Transverse colon (tissue), 4 donors: ENCODE measurements around the gene EWSR1. TPM values are rescaled to one million over a fixed set of nuclear protein-coding genes. Genes with fewer than 3 reads are reported as not detected.
A peak's percentile ranks its signal among the peaks of the same experiment; 100 is the strongest.
"Not testable (repeated sequence)": the region's sequence is repeated elsewhere in the genome, so short reads cannot be mapped to it uniquely, and the experiment has no call there.

ENCODE experiments used
- DNase-seq: peaks from one replicate; pipeline ENCODE4 v3.0.0-alpha.2; 2019
- H3K27ac ChIP-seq, 4 donors: fragments of 200-600 bp; sonication (generic); 2 replicates each; pipeline ENCODE4 v1.5.1; 2016 to 2018; ENCODE audit warnings: inconsistent platforms in 4 of 4
- H3K27me3 ChIP-seq: fragments of 200-600 bp; sonication (generic); 2 replicates; pipeline ENCODE4 v1.5.1; 2017; ENCODE audit warnings: inconsistent platforms
- H3K36me3 ChIP-seq, 4 donors: fragments of 200-600 bp; sonication (generic); 2 replicates each; pipeline ENCODE4 v1.5.1; 2017 to 2019; ENCODE audit warnings: inconsistent platforms in 4 of 4
- H3K4me1 ChIP-seq, 4 donors: fragments of 200-600 bp; sonication (generic); 2 replicates each; pipeline ENCODE4 v1.5.1; 2017 to 2020; ENCODE audit warnings: inconsistent platforms in 4 of 4
- H3K4me3 ChIP-seq, 4 donors: fragments of 200-600 bp; sonication (generic); 1 replicate in 1 of 4; 2 replicates in 3 of 4; pipeline versions ENCODE4 v1.5.1 to v1.6.1; 2017 to 2019; ENCODE audit warnings: inconsistent platforms in 4 of 4
- H3K9me3 ChIP-seq, 2 donors: fragments of 200-600 bp; sonication (generic); 2 replicates each; pipeline ENCODE4 v1.5.1; 2017 to 2019; ENCODE audit warnings: inconsistent platforms in 2 of 2
- EP300 ChIP-seq: sonication (generic); formaldehyde crosslinking; IDR thresholded peaks from one replicate; pipeline ENCODE4 v1.6.1; 2017; ENCODE audit warnings: antibody characterized with exemption, low read depth
- POLR2A ChIP-seq: fragments of 450-650 bp; IDR thresholded peaks from one replicate; pipeline ENCODE4 v1.6.1; 2016; ENCODE audit warnings: antibody characterized with exemption, mild to moderate bottlenecking, moderate library complexity
- POLR2AphosphoS5 ChIP-seq, 3 donors: sonication (generic); formaldehyde crosslinking; IDR thresholded peaks; one replicate each; pipeline ENCODE4 v1.6.1; 2016; ENCODE audit warnings: antibody characterized with exemption in 3 of 3
- WGBS, 2 donors: methylation state at CpG; one replicate each; pipeline ENCODE4 v1.1.5; 2018; ENCODE audit warnings: low coverage in 1 of 2; 5-methylcytosine and 5-hydroxymethylcytosine counted together
- in situ Hi-C, 4 donors: fragments of 200-750 bp; cut with MboI; loops; one replicate each; pipeline versions ENCODE4 v1.15.0 to v1.15.1; 2017; ENCODE audit warnings: low sequenced_read_pairs in 3 of 4, low pct_ligation_motif_present in 1 of 4, low pct_unique_long_range_greater_than_20kb in 1 of 4
- intact Hi-C: fragments of 100-400 bp; cut with DNase I; formaldehyde crosslinking; loops from one replicate; pipeline ENCODE4 v1.15.1; 2023; ENCODE audit warnings: low total_unique reads
- total RNA-seq, 4 donors: library from RNA; depleted of rRNA; stranded (reverse); fragments of >200 nt; gene quantifications; one replicate each; pipeline ENCODE4 v1.1.0, GENCODE V29; 2016
- TF ChIP-seq, protein P1 (sequence below), 5 experiments: fragments of 200-600 bp in 3 of 5; fragments of 450-650 bp in 2 of 5; sonication (generic) in 3 of 5; IDR thresholded peaks; 1 replicate in 2 of 5; 2 replicates in 3 of 5; pipeline ENCODE4 v1.5.1; 2016 to 2017; ENCODE audit warnings: antibody characterized with exemption in 5 of 5, inconsistent platforms in 3 of 5, mild to moderate bottlenecking in 2 of 5, moderate library complexity in 1 of 5

Gene EWSR1
- total RNA-seq, 4 donors from 2014 or later, result 196 to 318 (median 205) TPM

DNA sequence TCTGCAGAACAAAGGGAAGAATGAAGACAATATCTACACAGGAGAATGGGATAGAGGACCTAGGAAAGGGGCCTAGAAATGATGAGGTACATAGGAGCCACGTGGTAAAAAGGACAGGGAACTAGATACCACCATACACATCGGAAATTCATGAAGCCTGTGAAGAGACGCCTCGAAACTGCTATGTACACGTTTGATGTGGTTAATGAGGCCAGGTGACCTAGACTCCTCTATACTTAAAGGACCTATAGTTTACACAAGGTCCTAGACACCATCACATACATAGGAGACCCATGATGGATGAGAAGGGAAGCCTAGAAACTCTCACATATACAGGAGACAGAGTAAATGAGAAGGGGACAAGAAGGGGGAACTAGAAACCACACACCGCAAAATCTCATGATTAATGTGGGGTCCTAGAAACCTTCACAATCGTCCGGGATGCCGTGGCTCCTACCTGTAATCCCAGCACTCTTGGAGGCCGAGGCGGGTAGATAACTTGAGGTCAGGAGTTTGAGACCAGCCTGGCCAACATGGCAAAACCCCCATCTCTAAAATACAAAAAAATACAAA, 24.1 kb upstream of the EWSR1 start:
- Histone ChIP-seq H3K27ac (no peak overlapping the region), H3K36me3 (no peaks in the 10 kb centered on the region), H3K9me3 (peaks cover 0 to 4% of the 10 kb centered on the region in 2 donors), H3K4me3 (no peak overlapping the region), H3K27me3 (no peaks in the 10 kb centered on the region), H3K4me1 (no peaks in the 10 kb centered on the region)
- in situ Hi-C loops (loop anchor here in 2 of 4 donors (25.0 kb wide), 2 partner anchors 382 to 657 kb away; no protein-coding TSS in a partner anchor), intact Hi-C loops (no loop called here)
- TF ChIP-seq POLR2A, result no peak
- no peak for TF ChIP-seq POLR2AphosphoS5 (IDR thresholded peaks at IDR 0.05)
- TF ChIP-seq, protein P1, sequence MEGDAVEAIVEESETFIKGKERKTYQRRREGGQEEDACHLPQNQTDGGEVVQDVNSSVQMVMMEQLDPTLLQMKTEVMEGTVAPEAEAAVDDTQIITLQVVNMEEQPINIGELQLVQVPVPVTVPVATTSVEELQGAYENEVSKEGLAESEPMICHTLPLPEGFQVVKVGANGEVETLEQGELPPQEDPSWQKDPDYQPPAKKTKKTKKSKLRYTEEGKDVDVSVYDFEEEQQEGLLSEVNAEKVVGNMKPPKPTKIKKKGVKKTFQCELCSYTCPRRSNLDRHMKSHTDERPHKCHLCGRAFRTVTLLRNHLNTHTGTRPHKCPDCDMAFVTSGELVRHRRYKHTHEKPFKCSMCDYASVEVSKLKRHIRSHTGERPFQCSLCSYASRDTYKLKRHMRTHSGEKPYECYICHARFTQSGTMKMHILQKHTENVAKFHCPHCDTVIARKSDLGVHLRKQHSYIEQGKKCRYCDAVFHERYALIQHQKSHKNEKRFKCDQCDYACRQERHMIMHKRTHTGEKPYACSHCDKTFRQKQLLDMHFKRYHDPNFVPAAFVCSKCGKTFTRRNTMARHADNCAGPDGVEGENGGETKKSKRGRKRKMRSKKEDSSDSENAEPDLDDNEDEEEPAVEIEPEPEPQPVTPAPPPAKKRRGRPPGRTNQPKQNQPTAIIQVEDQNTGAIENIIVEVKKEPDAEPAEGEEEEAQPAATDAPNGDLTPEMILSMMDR (IDR thresholded peaks at IDR 0.05), result no peak
- TF ChIP-seq EP300, result no peak
- DNase-seq, result no peak
- WGBS, 2 donors, result 73 to 83% methylated on average over 7 to 11 of the region's 11 CpGs

DNA sequence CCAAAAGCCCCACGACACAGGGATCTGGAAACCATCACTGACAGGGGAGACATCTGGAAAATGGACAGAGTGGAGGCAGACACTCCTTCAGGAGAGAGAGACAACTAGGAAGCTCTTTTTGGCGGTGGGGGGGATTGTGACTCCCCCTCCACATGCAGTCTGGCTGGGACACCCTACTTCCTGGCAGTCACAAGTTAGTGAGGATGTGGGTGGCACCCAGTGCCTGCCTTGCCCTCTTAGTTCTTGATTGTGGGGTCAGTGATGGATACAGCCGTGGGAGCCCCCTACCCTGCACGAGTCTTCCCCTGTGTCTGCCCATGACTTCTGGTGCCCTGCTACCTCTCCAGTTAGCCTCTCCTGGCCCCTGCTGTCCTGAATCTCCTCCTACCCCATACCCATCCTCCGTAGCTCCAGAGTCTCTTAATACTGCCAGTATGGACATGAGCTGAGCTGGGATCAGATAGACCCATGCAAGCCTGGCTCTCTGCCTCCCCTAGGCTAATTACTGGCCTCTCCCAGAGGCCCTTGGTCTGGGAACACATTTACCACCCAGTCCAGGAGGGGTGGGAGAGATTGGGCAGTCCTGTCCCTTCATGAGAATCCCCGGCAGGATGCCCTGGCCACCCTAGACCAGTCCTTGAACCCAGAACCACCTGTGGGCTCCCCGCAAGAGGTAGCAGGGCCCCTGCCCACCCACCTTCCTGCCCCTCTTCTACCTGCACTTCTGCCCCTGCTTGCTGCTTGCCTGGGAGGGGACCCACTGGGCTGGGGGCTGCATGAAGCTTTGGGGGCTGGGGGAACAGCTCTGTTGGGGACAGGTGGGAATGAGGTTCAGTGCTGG, 23.1 kb upstream of the EWSR1 start:
- H3K36me3 ChIP-seq, result no peaks in the 10 kb centered on the region

DNA sequence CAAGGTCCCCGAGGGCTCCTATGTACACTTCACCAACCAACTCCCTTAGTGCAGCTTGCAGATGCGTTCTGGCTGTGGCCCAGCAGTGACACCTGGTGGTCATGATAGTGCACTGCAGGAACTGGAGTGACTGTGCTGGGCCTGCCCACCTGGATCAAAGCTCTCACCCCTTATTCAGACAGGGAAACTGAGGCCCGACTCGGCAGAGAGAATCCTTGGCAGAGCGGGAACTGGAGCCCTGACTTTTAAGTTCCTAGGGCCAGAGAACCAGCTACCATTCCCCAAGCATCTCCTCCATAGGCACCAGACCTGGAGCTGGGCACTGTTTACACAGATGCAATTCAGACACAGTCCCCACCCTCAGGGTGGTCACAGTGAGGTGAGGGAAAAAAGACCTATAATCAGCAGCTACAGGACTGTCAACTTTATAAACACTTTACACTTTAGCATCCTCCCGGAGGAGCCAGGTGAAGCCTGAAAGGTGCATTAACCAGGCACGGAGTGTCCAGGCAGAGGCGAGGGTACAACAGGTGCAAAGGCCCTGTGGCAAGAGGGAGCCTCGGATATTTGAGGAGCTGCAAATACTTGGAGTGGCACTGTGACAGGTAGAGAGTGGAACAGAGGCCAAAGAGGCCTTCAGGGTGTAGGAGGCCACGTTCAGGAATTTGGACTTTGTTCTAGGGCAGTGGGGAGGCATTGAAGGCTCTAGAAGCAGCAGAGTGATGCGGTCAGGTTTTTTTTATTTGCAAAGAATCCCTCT, 22.3 kb upstream of the EWSR1 start:
- H3K27me3 ChIP-seq, result no peaks in the 10 kb centered on the region
- H3K4me1 ChIP-seq, result no peaks in the 10 kb centered on the region
- no peak overlapping the region for H3K4me3 ChIP-seq
- no peak overlapping the region for H3K27ac ChIP-seq
- H3K9me3 ChIP-seq, result peaks cover 0 to 4% of the 10 kb centered on the region in 2 donors
- intact Hi-C loops, result no loop called here
- no peak for TF ChIP-seq EP300
- TF ChIP-seq, protein P1 (IDR thresholded peaks at IDR 0.05), result peak; percentile 87 to 99 (median 97)
- DNase-seq, result peak; percentile 75
- WGBS, 2 donors, result 56% methylated on average over 8 of the region's 11 CpGs; no CpG with 5 or more reads in 1 of the 2 donors
- in situ Hi-C loops, result loop anchor here in 2 of 4 donors (25.0 kb wide), 2 partner anchors 384 to 659 kb away; no protein-coding TSS in a partner anchor
- no peaks in the 10 kb centered on the region for H3K36me3 ChIP-seq

More for the DNA sequence above, 23.1 kb upstream of the EWSR1 start:
- no peak for DNase-seq
- WGBS, 2 donors, result 60 to 72% methylated on average over 1 to 7 of the region's 7 CpGs
- intact Hi-C loops, result no loop called here
- TF ChIP-seq, protein P1 (IDR thresholded peaks at IDR 0.05), result no peak
- TF ChIP-seq POLR2AphosphoS5 (IDR thresholded peaks at IDR 0.05), result no peak
- TF ChIP-seq EP300, result no peak
- TF ChIP-seq POLR2A, result no peak
- H3K27ac ChIP-seq, result no peak overlapping the region
- H3K9me3 ChIP-seq, result peaks cover 0 to 4% of the 10 kb centered on the region in 2 donors
- no peak overlapping the region for H3K4me3 ChIP-seq
- in situ Hi-C loops, result loop anchor here in 2 of 4 donors (25.0 kb wide), 2 partner anchors 383 to 658 kb away; no protein-coding TSS in a partner anchor
- H3K4me1 ChIP-seq, result no peaks in the 10 kb centered on the region
- H3K27me3 ChIP-seq, result no peaks in the 10 kb centered on the region

DNA sequence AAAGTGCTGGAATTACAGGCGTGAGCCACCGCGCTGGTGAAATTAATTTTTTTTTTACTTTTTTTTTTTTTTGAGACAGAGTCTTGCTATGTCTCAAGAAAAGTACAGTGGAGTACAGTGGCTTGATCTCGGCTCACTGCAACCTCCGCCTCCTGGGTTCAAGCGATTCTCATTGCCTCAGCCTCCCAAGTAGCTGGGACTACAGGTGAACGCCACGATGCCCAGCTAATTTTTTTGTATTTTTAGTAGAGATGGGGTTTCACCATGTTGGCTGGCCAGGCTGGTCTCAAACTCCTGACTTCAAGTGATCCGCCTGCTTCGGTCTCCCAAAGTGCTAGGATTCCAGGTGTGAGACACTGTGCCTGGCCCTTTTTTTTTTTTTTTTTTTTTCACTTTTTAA, 20.2 kb upstream of the EWSR1 start:
- H3K4me3 ChIP-seq, H3K27ac ChIP-seq, H3K4me1 ChIP-seq, H3K36me3 ChIP-seq, DNase-seq, intact Hi-C loops, H3K27me3 ChIP-seq, H3K9me3 ChIP-seq: not testable (repeated sequence)
- in situ Hi-C loops, result loop anchor here in 2 of 4 donors (25.0 kb wide), 2 partner anchors 386 to 661 kb away; no protein-coding TSS in a partner anchor
- 88 to 96% methylated on average over 8 to 10 of the region's 10 CpGs for WGBS, 2 donors
